Fibroblast of lung (primary cell): Measurements from ENCODE around the gene CHMP2A.

Source experiments
- CTCF ChIP-seq, 2 donors: IDR thresholded peaks in 1 of 2; conservative IDR thresholded peaks in 1 of 2; 1 replicate in 1 of 2; 2 replicates in 1 of 2; pipeline ENCODE4 v1.5.1; 2011 to 2012; ENCODE audit warnings: low read length in 2 of 2, control low read depth in 1 of 2, inconsistent platforms in 1 of 2, low read depth in 1 of 2, mild to moderate bottlenecking in 1 of 2
- EZH2 ChIP-seq: IDR thresholded peaks from 2 replicates; pipeline ENCODE4 v1.5.1; 2012; ENCODE audit warnings: low read length, control low read depth, mild to moderate bottlenecking; ENCODE audit errors: missing control alignments

- TF ChIP-seq CTCF (conservative IDR thresholded peaks at IDR 0.05 in 1 of 2, IDR thresholded peaks at IDR 0.05 in 1 of 2; ENCODE audit: low read depth in 1 of 2, low read length in 2 of 2) (no peak), EZH2 (no peak)
Observed at GRCh38 chr19:58556622-58557220, 1.8 kb upstream of the CHMP2A start.
